GM10266 (cell line): ENCODE data around the gene ADCY10.
"Not testable (repeated sequence)": the region's sequence is repeated elsewhere in the genome, so short reads cannot be mapped to it uniquely, and the experiment has no call there.

Source experiments
- DNase-seq: peaks from one replicate; pipeline ENCODE4 v3.0.0; 2012; ENCODE audit errors: extremely low spot score
- TF ChIP-seq, protein P1 (sequence below): IDR thresholded peaks from 2 replicates; pipeline ENCODE4 v1.5.1; 2012; ENCODE audit warnings: mild to moderate bottlenecking, low read depth; ENCODE audit not compliant: control insufficient read depth, insufficient read depth; ENCODE audit errors: missing control alignments

ADCY10 gene

DNA sequence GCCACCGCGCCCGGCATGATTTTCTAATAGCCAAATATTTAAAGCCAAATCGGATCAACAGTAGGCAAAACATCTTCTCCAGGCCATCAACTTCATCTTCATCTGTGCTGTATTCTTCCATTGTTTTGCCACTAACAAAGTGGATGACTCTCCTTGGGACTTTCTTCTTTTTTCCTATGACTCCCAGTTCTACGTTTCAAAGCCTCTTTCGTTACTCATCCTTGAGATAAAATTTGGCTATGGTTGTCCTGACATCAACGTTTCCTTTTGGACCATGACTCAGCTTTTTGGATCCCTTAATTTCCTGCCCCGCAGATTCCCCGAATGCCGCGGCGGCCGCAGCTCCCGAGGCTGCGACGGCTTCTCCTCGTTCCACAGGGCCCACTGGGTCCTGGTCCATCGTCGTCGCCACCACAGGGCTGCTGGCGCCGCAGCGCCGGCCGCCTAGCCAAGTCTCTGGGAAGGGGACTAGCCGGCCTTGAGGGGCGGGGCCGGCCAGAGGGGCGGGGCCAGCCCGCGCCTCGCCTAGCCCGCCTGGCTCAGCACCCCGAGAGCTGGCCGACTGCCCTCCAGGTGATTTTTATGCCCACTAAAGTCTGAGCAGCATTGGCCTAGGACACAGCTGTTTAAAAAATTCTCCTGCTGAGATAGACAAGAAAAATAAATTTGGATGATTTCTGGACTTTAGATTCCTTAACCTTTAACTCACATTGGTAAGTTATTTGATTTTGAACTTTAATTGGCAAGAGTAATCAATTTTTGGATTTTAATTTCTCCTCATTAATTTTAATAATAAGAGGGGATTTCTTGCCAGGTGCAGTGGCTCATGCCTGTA lies 93.9 kb downstream of the ADCY10 start:
- TF ChIP-seq, protein P1, sequence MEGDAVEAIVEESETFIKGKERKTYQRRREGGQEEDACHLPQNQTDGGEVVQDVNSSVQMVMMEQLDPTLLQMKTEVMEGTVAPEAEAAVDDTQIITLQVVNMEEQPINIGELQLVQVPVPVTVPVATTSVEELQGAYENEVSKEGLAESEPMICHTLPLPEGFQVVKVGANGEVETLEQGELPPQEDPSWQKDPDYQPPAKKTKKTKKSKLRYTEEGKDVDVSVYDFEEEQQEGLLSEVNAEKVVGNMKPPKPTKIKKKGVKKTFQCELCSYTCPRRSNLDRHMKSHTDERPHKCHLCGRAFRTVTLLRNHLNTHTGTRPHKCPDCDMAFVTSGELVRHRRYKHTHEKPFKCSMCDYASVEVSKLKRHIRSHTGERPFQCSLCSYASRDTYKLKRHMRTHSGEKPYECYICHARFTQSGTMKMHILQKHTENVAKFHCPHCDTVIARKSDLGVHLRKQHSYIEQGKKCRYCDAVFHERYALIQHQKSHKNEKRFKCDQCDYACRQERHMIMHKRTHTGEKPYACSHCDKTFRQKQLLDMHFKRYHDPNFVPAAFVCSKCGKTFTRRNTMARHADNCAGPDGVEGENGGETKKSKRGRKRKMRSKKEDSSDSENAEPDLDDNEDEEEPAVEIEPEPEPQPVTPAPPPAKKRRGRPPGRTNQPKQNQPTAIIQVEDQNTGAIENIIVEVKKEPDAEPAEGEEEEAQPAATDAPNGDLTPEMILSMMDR: no peak
- peak; percentile 75 for DNase-seq

DNA sequence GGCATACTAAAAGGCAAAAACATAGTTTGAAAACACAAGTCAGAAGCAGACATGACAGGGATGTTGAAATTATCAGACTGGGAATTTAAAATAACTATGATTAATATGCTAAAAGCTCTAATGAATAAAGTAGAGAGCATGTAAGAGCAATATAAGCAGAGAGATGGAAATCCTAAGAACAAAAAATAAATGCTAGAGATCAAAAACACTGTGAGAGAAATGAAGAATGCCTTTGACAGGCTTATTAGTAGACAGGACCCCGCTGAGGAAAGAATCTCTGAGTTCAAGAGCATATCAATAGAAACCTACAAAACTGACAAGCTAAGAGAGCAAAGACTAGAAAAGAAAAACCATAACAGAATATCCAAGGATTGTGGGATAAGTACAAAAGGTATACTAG lies 98.3 kb downstream of the ADCY10 start:
- DNase-seq: no peak
- TF ChIP-seq, protein P1: no peak

DNA sequence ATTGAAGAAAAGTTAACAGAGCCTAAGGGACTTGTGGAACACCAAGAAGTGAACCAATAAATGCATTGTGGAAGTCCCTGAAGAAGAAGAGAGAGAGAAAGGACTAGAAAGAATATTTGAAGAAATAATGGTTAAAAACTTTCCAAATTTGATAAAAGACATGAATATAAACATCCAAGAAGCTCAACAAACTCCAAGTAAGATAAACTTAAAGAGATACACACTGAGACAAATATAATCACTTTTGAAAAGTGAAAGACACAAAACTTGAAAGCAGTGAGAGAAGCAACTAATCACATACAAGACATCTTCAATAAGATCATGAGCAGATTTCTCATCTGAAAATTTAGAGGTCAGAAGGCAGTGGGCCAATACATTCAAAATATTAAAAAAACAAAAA lies 101.0 kb downstream of the ADCY10 start:
- TF ChIP-seq, protein P1: no peak

DNA sequence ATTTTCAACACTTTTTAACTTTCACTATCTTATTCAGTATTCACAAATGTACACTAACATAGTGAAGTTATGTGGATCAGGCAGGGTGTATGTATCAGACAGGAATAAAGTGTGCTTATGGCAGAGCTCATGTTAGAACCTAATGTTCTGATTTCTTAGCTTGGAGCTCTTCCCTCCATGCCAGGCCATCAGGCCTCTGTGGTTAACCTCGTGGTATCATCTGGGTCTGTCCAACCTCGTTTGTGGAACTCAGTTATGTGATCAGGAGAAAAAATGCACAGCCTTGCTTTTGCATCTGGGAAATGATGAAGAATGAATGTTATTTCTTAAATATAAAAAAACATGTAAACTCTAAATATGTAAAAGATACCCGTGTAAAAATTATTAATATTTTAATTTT lies 105.2 kb downstream of the ADCY10 start:
- TF ChIP-seq, protein P1: no peak
- no peak for DNase-seq

More for the DNA sequence above, 101.0 kb downstream of the ADCY10 start:
- DNase-seq: no peak

DNA sequence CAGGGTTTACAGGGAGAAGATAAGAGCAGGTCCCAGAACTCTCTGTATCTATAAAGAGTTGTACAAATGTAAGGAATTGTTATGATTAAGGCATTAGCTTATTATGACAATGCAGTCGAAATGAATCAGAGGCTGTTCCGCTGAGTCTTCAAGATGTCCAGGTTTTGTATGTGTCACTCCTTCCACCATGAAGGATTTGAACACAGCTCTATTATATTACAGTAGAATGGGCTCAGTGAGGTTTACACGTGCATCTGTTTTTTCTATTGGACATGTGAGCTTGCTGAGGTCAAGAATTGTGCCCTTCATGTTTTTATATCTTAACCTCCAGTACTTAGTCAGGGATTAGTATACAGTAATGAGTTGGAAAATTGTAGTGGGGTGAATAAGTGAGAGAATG lies 105.8 kb downstream of the ADCY10 start:
- DNase-seq: no peak
- TF ChIP-seq, protein P1: no peak

GRCh38 chr1:167806676-167807075 lies 107.3 kb downstream of the ADCY10 start:
- DNase-seq: not testable (repeated sequence)

- DNase-seq: not testable (repeated sequence)
These were observed 107.7 kb downstream of the ADCY10 start for GRCh38 chr1:167806235-167806634.

- DNase-seq: peak; percentile 34
- TF ChIP-seq, protein P1: no peak
These were observed 108.8 kb downstream of the ADCY10 start for GRCh38 chr1:167805041-167805556.
